ENCODE measurements around the gene SRP19.
"Not testable (repeated sequence)": the region's sequence is repeated elsewhere in the genome, so short reads cannot be mapped to it uniquely, and the experiment has no call there.

- not testable (repeated sequence) for TF ChIP-seq POLR2A, CTCF (IDR thresholded peaks at IDR 0.05)
Observed at GRCh38 chr5:112860571-112860928, 537 bp upstream of the SRP19 start.
